Transverse colon (tissue), 4 donors: ENCODE data around the gene PRR18. TPM values are rescaled to one million over a fixed set of nuclear protein-coding genes. Genes with fewer than 3 reads are reported as not detected.

Source experiments
- DNase-seq: peaks from one replicate; pipeline ENCODE4 v3.0.0-alpha.2; 2019
- H3K27ac ChIP-seq, 4 donors: fragments of 200-600 bp; sonication (generic); 2 replicates each; pipeline ENCODE4 v1.5.1; 2016 to 2018; ENCODE audit warnings: inconsistent platforms in 4 of 4
- H3K27me3 ChIP-seq: fragments of 200-600 bp; sonication (generic); 2 replicates; pipeline ENCODE4 v1.5.1; 2017; ENCODE audit warnings: inconsistent platforms
- H3K36me3 ChIP-seq, 4 donors: fragments of 200-600 bp; sonication (generic); 2 replicates each; pipeline ENCODE4 v1.5.1; 2017 to 2019; ENCODE audit warnings: inconsistent platforms in 4 of 4
- H3K4me1 ChIP-seq, 4 donors: fragments of 200-600 bp; sonication (generic); 2 replicates each; pipeline ENCODE4 v1.5.1; 2017 to 2020; ENCODE audit warnings: inconsistent platforms in 4 of 4
- H3K4me3 ChIP-seq, 4 donors: fragments of 200-600 bp; sonication (generic); 1 replicate in 1 of 4; 2 replicates in 3 of 4; pipeline versions ENCODE4 v1.5.1 to v1.6.1; 2017 to 2019; ENCODE audit warnings: inconsistent platforms in 4 of 4
- H3K9me3 ChIP-seq, 2 donors: fragments of 200-600 bp; sonication (generic); 2 replicates each; pipeline ENCODE4 v1.5.1; 2017 to 2019; ENCODE audit warnings: inconsistent platforms in 2 of 2
- EP300 ChIP-seq: sonication (generic); formaldehyde crosslinking; IDR thresholded peaks from one replicate; pipeline ENCODE4 v1.6.1; 2017; ENCODE audit warnings: antibody characterized with exemption, low read depth
- POLR2A ChIP-seq: fragments of 450-650 bp; IDR thresholded peaks from one replicate; pipeline ENCODE4 v1.6.1; 2016; ENCODE audit warnings: antibody characterized with exemption, mild to moderate bottlenecking, moderate library complexity
- POLR2AphosphoS5 ChIP-seq, 3 donors: sonication (generic); formaldehyde crosslinking; IDR thresholded peaks; one replicate each; pipeline ENCODE4 v1.6.1; 2016; ENCODE audit warnings: antibody characterized with exemption in 3 of 3
- WGBS, 2 donors: methylation state at CpG; one replicate each; pipeline ENCODE4 v1.1.5; 2018; ENCODE audit warnings: low coverage in 1 of 2; 5-methylcytosine and 5-hydroxymethylcytosine counted together
- in situ Hi-C, 4 donors: fragments of 200-750 bp; cut with MboI; loops; one replicate each; pipeline versions ENCODE4 v1.15.0 to v1.15.1; 2017; ENCODE audit warnings: low sequenced_read_pairs in 3 of 4, low pct_ligation_motif_present in 1 of 4, low pct_unique_long_range_greater_than_20kb in 1 of 4
- intact Hi-C: fragments of 100-400 bp; cut with DNase I; formaldehyde crosslinking; loops from one replicate; pipeline ENCODE4 v1.15.1; 2023; ENCODE audit warnings: low total_unique reads
- total RNA-seq, 4 donors: library from RNA; depleted of rRNA; stranded (reverse); fragments of >200 nt; gene quantifications; one replicate each; pipeline ENCODE4 v1.1.0, GENCODE V29; 2016
- TF ChIP-seq, protein P1 (sequence below), 5 experiments: fragments of 200-600 bp in 3 of 5; fragments of 450-650 bp in 2 of 5; sonication (generic) in 3 of 5; IDR thresholded peaks; 1 replicate in 2 of 5; 2 replicates in 3 of 5; pipeline ENCODE4 v1.5.1; 2016 to 2017; ENCODE audit warnings: antibody characterized with exemption in 5 of 5, inconsistent platforms in 3 of 5, mild to moderate bottlenecking in 2 of 5, moderate library complexity in 1 of 5

Gene PRR18
- total RNA-seq, 4 donors from 2014 or later, result not detected

DNA sequence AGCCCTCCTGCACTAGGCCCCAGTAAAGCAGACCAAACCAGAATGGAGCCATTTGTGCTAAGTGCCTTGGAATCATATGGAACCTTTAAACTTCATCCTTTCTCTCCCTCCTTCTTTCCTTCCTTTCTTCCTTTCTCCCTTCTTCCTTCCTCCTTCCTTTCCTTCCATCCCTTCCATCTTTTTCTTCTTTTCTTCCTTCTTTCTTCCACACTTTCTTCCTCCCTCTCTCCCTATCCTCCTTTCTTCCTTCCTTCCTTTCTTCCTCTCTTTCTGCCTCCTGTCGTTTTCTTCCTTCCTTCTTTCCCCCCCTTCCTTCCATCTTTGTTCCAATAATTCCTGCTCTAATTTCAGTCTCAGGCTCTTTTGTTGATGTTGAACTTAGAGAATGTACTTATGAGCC, 45.3 kb upstream of the PRR18 start:
- Histone ChIP-seq H3K4me3 (no peak overlapping the region), H3K27ac (no peak overlapping the region), H3K4me1 (peaks cover 0 to 14% (median 6%) of the 10 kb centered on the region in 4 donors), H3K27me3 (peaks cover 3% of the 10 kb centered on the region), H3K36me3 (no peaks in the 10 kb centered on the region), H3K9me3 (peaks cover 0 to 5% of the 10 kb centered on the region in 2 donors)
- 66 to 89% methylated on average over 1 of the region's 1 CpG for WGBS, 2 donors
- DNase-seq, result no peak
- intact Hi-C loops (no loop called here), in situ Hi-C loops (no loop called here)
- TF ChIP-seq EP300, result no peak
- TF ChIP-seq, protein P1, sequence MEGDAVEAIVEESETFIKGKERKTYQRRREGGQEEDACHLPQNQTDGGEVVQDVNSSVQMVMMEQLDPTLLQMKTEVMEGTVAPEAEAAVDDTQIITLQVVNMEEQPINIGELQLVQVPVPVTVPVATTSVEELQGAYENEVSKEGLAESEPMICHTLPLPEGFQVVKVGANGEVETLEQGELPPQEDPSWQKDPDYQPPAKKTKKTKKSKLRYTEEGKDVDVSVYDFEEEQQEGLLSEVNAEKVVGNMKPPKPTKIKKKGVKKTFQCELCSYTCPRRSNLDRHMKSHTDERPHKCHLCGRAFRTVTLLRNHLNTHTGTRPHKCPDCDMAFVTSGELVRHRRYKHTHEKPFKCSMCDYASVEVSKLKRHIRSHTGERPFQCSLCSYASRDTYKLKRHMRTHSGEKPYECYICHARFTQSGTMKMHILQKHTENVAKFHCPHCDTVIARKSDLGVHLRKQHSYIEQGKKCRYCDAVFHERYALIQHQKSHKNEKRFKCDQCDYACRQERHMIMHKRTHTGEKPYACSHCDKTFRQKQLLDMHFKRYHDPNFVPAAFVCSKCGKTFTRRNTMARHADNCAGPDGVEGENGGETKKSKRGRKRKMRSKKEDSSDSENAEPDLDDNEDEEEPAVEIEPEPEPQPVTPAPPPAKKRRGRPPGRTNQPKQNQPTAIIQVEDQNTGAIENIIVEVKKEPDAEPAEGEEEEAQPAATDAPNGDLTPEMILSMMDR (IDR thresholded peaks at IDR 0.05), result no peak
- no peak for TF ChIP-seq POLR2A
- no peak for TF ChIP-seq POLR2AphosphoS5 (IDR thresholded peaks at IDR 0.05)

DNA sequence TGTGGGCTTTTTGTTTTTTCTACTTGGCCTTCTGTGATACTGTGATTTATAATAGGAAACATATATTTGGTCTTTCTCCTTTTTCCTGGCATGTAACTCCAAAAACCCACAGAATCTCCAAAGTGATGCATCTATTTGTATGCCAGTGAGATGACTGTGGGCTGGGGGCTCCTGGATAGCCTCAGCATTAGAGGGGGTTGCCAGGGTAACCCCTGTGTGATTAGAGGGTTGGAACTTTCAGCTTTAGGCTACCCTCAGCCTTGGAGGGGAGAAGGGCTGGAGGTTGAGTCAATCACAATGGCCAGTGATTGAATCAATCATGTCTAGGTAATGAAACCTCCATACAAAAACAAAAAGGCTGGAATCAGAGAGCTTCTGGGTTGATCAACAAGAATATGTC, 44.7 kb upstream of the PRR18 start:
- Histone ChIP-seq H3K36me3 (no peaks in the 10 kb centered on the region), H3K4me1 (peaks cover 0 to 14% (median 6%) of the 10 kb centered on the region in 4 donors), H3K4me3 (no peak overlapping the region), H3K9me3 (peaks cover 0 to 5% of the 10 kb centered on the region in 2 donors), H3K27me3 (peaks cover 3% of the 10 kb centered on the region), H3K27ac (no peak overlapping the region)
- intact Hi-C loops (no loop called here), in situ Hi-C loops (no loop called here)
- DNase-seq, result no peak
- TF ChIP-seq, protein P1 (IDR thresholded peaks at IDR 0.05), result no peak
- TF ChIP-seq POLR2AphosphoS5 (IDR thresholded peaks at IDR 0.05), result no peak
- no peak for TF ChIP-seq EP300
- TF ChIP-seq POLR2A, result no peak

DNA sequence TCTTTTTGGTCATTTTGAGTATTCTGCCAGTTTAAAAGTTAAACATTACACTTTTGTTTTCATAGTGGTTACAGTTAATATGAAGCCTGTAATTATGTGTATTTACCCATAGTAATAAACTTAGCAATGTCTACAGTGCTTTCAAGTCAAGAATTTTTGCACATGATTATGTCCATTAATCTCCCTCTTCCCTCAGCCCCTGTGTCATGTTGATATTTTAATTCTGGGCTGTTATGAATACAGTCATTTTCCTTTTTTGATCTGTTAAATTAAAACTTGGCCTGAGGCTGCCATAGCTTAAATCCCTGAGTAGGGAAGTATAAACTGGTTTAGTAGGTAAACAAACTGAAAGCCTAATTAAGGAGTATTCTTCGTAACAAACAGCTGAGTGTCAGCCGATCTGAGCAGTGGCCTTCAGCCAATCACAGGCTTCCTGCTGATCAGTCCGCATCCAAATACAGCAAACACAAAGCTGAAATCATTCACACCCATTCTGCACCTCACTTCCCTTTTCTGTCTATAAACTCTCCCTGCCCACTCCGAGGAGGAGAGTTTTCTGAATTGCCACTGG, 43.6 kb upstream of the PRR18 start:
- H3K4me1 ChIP-seq, result peaks cover 0 to 14% (median 6%) of the 10 kb centered on the region in 4 donors
- DNase-seq, result peak; percentile 45
- H3K9me3 ChIP-seq, result peaks cover 0 to 5% of the 10 kb centered on the region in 2 donors
- no peak for TF ChIP-seq POLR2AphosphoS5 (IDR thresholded peaks at IDR 0.05)
- no peak for TF ChIP-seq POLR2A
- TF ChIP-seq, protein P1 (IDR thresholded peaks at IDR 0.05), result no peak
- no peak for TF ChIP-seq EP300
- intact Hi-C loops, result no loop called here
- 11 to 29% methylated on average over 1 to 4 of the region's 4 CpGs for WGBS, 2 donors
- H3K36me3 ChIP-seq, result no peaks in the 10 kb centered on the region
- H3K27me3 ChIP-seq, result peaks cover 3% of the 10 kb centered on the region
- no peak overlapping the region for H3K4me3 ChIP-seq
- in situ Hi-C loops, result no loop called here
- peak overlapping the region in 3 of 4 donors; percentile 43 to 61 (median 57) for H3K27ac ChIP-seq

DNA sequence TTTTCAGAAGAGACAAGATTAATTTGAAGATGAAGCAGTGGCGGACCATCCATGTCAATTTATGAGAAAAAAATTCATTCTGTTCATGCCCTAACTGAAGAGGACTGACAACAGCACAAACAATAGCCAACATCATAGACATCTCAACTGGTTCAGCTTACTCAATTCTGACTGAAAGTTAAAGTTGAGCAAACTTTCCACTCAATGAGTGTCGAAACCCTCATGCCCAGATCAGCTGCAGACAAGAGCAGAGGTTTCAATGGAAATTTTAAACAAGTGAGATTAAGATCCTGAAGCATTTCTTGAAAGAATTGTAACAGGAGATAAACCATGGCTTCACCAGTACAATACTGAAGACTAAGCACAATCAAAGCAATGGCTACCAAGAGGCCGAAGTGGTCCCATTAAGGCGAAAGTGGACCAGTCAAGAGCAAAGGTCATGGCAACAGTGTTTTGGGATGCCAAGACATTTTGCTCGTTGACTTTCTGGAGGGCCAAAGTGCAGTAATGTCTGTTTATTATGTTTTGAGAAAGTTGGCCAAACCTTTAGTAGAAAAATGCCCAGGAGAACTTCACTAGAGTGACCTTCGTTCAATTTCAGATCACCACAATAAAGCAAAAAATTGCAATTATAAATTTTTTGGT, 40.2 kb upstream of the PRR18 start:
- intact Hi-C loops, result no loop called here
- Histone ChIP-seq H3K27ac (no peak overlapping the region), H3K4me1 (peaks cover 1 to 16% (median 7%) of the 10 kb centered on the region in 4 donors), H3K4me3 (no peak overlapping the region), H3K36me3 (no peaks in the 10 kb centered on the region), H3K27me3 (no peaks in the 10 kb centered on the region), H3K9me3 (peaks cover 0 to 5% of the 10 kb centered on the region in 2 donors)
- TF ChIP-seq, protein P1 (IDR thresholded peaks at IDR 0.05), result no peak
- no peak for TF ChIP-seq POLR2AphosphoS5 (IDR thresholded peaks at IDR 0.05)
- TF ChIP-seq POLR2A, result no peak
- TF ChIP-seq EP300, result no peak
- DNase-seq, result no peak
- WGBS, 2 donors, result 83 to 98% methylated on average over 4 to 6 of the region's 6 CpGs
- in situ Hi-C loops, result no loop called here
